Spleen (tissue), 7 donors: ENCODE data around the gene LPO.

Experiments
- POLR2A ChIP-seq, 3 donors: fragments of 450-650 bp; IDR thresholded peaks; one replicate each; pipeline ENCODE4 v1.5.1; 2017; ENCODE audit warnings: antibody characterized with exemption in 3 of 3, mild to moderate bottlenecking in 1 of 3
- TF ChIP-seq, protein P1 (sequence below), 11 experiments: fragments of 200-600 bp in 7 of 11; fragments of 450-650 bp in 4 of 11; sonication (generic) in 4 of 11; IDR thresholded peaks in 8 of 11; conservative IDR thresholded peaks in 3 of 11; 1 replicate in 7 of 11; 2 replicates in 4 of 11; pipeline versions ENCODE4 v1.4.0 to v1.8.0; 2016 to 2021; ENCODE audit warnings: antibody characterized with exemption in 11 of 11, inconsistent platforms in 4 of 11, mild to moderate bottlenecking in 1 of 11
- donor health status: DM: no; HTN: no; CAD: no; lungs with moderate emphysema.
- donor health status: DM: no; HTN: no; CAD: no.
- donor health status: DM: no; HTN: no; CAD: no.

DNA sequence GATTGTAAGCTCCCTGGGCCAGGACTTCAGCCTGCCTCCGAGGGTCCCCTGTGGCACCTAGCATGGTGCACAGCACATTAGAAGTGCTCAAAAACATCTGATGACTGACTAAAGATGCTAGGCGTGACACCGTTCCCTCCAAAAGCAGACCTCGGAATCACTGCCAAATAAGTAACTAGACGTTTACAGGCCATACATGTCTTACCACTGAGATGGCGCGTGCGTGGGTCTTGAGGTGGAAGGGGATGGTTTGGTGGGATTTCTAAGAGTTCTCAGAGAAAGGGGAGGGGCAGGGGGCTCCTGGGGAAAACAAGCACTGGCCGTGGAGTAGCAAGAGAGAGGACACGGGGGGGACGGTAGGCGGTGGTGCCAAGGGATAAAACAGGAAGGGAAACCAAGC is 29.9 kb downstream of the LPO start:
- TF ChIP-seq, protein P1, sequence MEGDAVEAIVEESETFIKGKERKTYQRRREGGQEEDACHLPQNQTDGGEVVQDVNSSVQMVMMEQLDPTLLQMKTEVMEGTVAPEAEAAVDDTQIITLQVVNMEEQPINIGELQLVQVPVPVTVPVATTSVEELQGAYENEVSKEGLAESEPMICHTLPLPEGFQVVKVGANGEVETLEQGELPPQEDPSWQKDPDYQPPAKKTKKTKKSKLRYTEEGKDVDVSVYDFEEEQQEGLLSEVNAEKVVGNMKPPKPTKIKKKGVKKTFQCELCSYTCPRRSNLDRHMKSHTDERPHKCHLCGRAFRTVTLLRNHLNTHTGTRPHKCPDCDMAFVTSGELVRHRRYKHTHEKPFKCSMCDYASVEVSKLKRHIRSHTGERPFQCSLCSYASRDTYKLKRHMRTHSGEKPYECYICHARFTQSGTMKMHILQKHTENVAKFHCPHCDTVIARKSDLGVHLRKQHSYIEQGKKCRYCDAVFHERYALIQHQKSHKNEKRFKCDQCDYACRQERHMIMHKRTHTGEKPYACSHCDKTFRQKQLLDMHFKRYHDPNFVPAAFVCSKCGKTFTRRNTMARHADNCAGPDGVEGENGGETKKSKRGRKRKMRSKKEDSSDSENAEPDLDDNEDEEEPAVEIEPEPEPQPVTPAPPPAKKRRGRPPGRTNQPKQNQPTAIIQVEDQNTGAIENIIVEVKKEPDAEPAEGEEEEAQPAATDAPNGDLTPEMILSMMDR (IDR thresholded peaks at IDR 0.05 in 8 of 11, conservative IDR thresholded peaks at IDR 0.05 in 3 of 11) = no peak
- TF ChIP-seq POLR2A (IDR thresholded peaks at IDR 0.05) = no peak
